Measurements from ENCODE around the gene JCAD.

- TF ChIP-seq CTCF (IDR thresholded peaks at IDR 0.05) (no peak), POLR2A (IDR thresholded peaks at IDR 0.05) (no peak)
Observed at GRCh38 chr10:30032125-30032524, 27.3 kb downstream of the JCAD start.
